Mononuclear cell (primary cell): Measurements from ENCODE around the gene PPP1R17. TPM values are rescaled to one million over a fixed set of nuclear protein-coding genes. Genes with fewer than 3 reads are reported as not detected.

Source experiments
- H3K27me3 ChIP-seq: 2 replicates; pipeline ENCODE4 v1.6.0; 2011; ENCODE audit warnings: low read length, control low read depth; ENCODE audit not compliant: insufficient read depth
- H3K4me1 ChIP-seq: 2 replicates; pipeline ENCODE4 v1.5.1; 2011; ENCODE audit warnings: mild to moderate bottlenecking, low read length, control low read depth; ENCODE audit not compliant: insufficient read depth
- H3K4me3 ChIP-seq: 2 replicates; pipeline ENCODE4 v1.5.1; 2011; ENCODE audit warnings: mild to moderate bottlenecking, low read length, moderate library complexity
- H3K9me3 ChIP-seq: 2 replicates; pipeline ENCODE4 v1.5.1; 2011; ENCODE audit warnings: low read depth, mild to moderate bottlenecking, control low read depth, low read length
- total RNA-seq: library from RNA; depleted of rRNA; stranded (reverse); fragments of >200 nt; gene quantifications from one replicate; pipeline ENCODE4 v1.2.3, GENCODE V29; 2012

PPP1R17 gene
- total RNA-seq, 1 donor: not detected

- H3K4me3 ChIP-seq: no peak overlapping the region
- no peaks in the 10 kb centered on the region for H3K4me1 ChIP-seq
- H3K27me3 ChIP-seq: no peaks in the 10 kb centered on the region
- no peaks in the 10 kb centered on the region for H3K9me3 ChIP-seq
Observed at GRCh38 chr7:31688372-31688771, 1.4 kb downstream of the PPP1R17 start.

- no peaks in the 10 kb centered on the region for H3K27me3 ChIP-seq
- no peaks in the 10 kb centered on the region for H3K9me3 ChIP-seq
- no peak overlapping the region for H3K4me3 ChIP-seq
- no peaks in the 10 kb centered on the region for H3K4me1 ChIP-seq
Observed at GRCh38 chr7:31688996-31689395, 2.0 kb downstream of the PPP1R17 start.

- H3K9me3 ChIP-seq: no peaks in the 10 kb centered on the region
- no peaks in the 10 kb centered on the region for H3K27me3 ChIP-seq
- no peak overlapping the region for H3K4me3 ChIP-seq
- no peaks in the 10 kb centered on the region for H3K4me1 ChIP-seq
Observed at GRCh38 chr7:31690935-31691334, 3.9 kb downstream of the PPP1R17 start.

GRCh38 chr7:31692451-31692850 lies 5.4 kb downstream of the PPP1R17 start:
- Histone ChIP-seq H3K4me3 (no peak overlapping the region), H3K27me3 (no peaks in the 10 kb centered on the region), H3K4me1 (no peaks in the 10 kb centered on the region), H3K9me3 (no peaks in the 10 kb centered on the region)

- Histone ChIP-seq H3K9me3 (no peaks in the 10 kb centered on the region), H3K4me1 (no peaks in the 10 kb centered on the region), H3K27me3 (no peaks in the 10 kb centered on the region), H3K4me3 (no peak overlapping the region)
Observed at GRCh38 chr7:31692871-31693270, 5.9 kb downstream of the PPP1R17 start.

GRCh38 chr7:31695859-31696614 lies 9.0 kb downstream of the PPP1R17 start:
- Histone ChIP-seq H3K27me3 (no peaks in the 10 kb centered on the region), H3K4me3 (no peak overlapping the region), H3K9me3 (no peaks in the 10 kb centered on the region), H3K4me1 (no peaks in the 10 kb centered on the region)

GRCh38 chr7:31699050-31699449 lies 12.0 kb downstream of the PPP1R17 start:
- H3K4me3 ChIP-seq: no peak overlapping the region
- H3K9me3 ChIP-seq: no peaks in the 10 kb centered on the region
- no peaks in the 10 kb centered on the region for H3K4me1 ChIP-seq
- H3K27me3 ChIP-seq: no peaks in the 10 kb centered on the region

- H3K27me3 ChIP-seq: no peaks in the 10 kb centered on the region
- no peaks in the 10 kb centered on the region for H3K4me1 ChIP-seq
- no peak overlapping the region for H3K4me3 ChIP-seq
- no peaks in the 10 kb centered on the region for H3K9me3 ChIP-seq
Observed at GRCh38 chr7:31702354-31702753, 15.3 kb downstream of the PPP1R17 start.

GRCh38 chr7:31705377-31705776 lies 18.4 kb downstream of the PPP1R17 start:
- no peak overlapping the region for H3K4me3 ChIP-seq
- H3K4me1 ChIP-seq: no peaks in the 10 kb centered on the region
- no peaks in the 10 kb centered on the region for H3K9me3 ChIP-seq

GRCh38 chr7:31707089-31707488 lies 20.1 kb downstream of the PPP1R17 start:
- Histone ChIP-seq H3K4me1 (no peaks in the 10 kb centered on the region), H3K27me3 (no peaks in the 10 kb centered on the region), H3K9me3 (no peaks in the 10 kb centered on the region), H3K4me3 (no peak overlapping the region)

More at GRCh38 chr7:31705377-31705776, 18.4 kb downstream of the PPP1R17 start:
- H3K27me3 ChIP-seq: no peaks in the 10 kb centered on the region

GRCh38 chr7:31710171-31710570 lies 23.2 kb downstream of the PPP1R17 start:
- no peak overlapping the region for H3K4me3 ChIP-seq
- H3K27me3 ChIP-seq: no peaks in the 10 kb centered on the region
- H3K4me1 ChIP-seq: no peaks in the 10 kb centered on the region
- H3K9me3 ChIP-seq: no peaks in the 10 kb centered on the region

GRCh38 chr7:31716355-31716754 lies 29.3 kb downstream of the PPP1R17 start:
- Histone ChIP-seq H3K4me1 (no peaks in the 10 kb centered on the region), H3K27me3 (no peaks in the 10 kb centered on the region), H3K9me3 (no peaks in the 10 kb centered on the region), H3K4me3 (no peak overlapping the region)

GRCh38 chr7:31720366-31720765 lies 33.4 kb downstream of the PPP1R17 start:
- no peaks in the 10 kb centered on the region for H3K9me3 ChIP-seq
- no peaks in the 10 kb centered on the region for H3K4me1 ChIP-seq
- no peaks in the 10 kb centered on the region for H3K27me3 ChIP-seq
- no peak overlapping the region for H3K4me3 ChIP-seq

- Histone ChIP-seq H3K4me3 (no peak overlapping the region), H3K27me3 (no peaks in the 10 kb centered on the region), H3K4me1 (no peaks in the 10 kb centered on the region), H3K9me3 (no peaks in the 10 kb centered on the region)
Observed at GRCh38 chr7:31724696-31725095, 37.7 kb downstream of the PPP1R17 start.

GRCh38 chr7:31729195-31729804 lies 42.3 kb downstream of the PPP1R17 start:
- H3K27me3 ChIP-seq: no peaks in the 10 kb centered on the region
- H3K4me3 ChIP-seq: no peak overlapping the region

GRCh38 chr7:31734456-31734855 lies 47.4 kb downstream of the PPP1R17 start:
- Histone ChIP-seq H3K4me3 (no peak overlapping the region), H3K27me3 (no peaks in the 10 kb centered on the region), H3K4me1 (no peaks in the 10 kb centered on the region), H3K9me3 (no peaks in the 10 kb centered on the region)

More at GRCh38 chr7:31729195-31729804, 42.3 kb downstream of the PPP1R17 start:
- no peaks in the 10 kb centered on the region for H3K4me1 ChIP-seq
- H3K9me3 ChIP-seq: no peaks in the 10 kb centered on the region
